ENCODE results near the gene SYNGAP1. TPM values are rescaled to one million over a fixed set of nuclear protein-coding genes. Genes with fewer than 3 reads are reported as not detected.
A peak's percentile ranks its signal among the peaks of the same experiment; 100 is the strongest.

SYNGAP1 gene
- total RNA-seq, 1 experiment from 2014 or later, result 18.3 TPM

GRCh38 chr6:33390173-33390572 is 29.7 kb upstream of the SYNGAP1 start:
- Mint-ChIP-seq H3K9me3 (ENCODE audit: unreplicated experiment) (no peaks in the 10 kb centered on the region), H3K4me1 (ENCODE audit: low read depth, unreplicated experiment) (peaks cover 24% of the 10 kb centered on the region), H3K27ac (ENCODE audit: unreplicated experiment) (no peak overlapping the region), H3K27me3 (ENCODE audit: insufficient read depth, unreplicated experiment) (no peaks in the 10 kb centered on the region), H3K4me3 (ENCODE audit: unreplicated experiment) (no peak overlapping the region), H3K36me3 (ENCODE audit: insufficient read depth, unreplicated experiment) (peaks cover 26% of the 10 kb centered on the region)
- BruUV-seq (replicated peaks), result no TSS peak
- no peak for DNase-seq
- H3K36me3 ChIP-seq (ENCODE audit: control insufficient read depth, insufficient read depth, low read length), result no peaks in the 10 kb centered on the region
- H3K4me3 ChIP-seq (ENCODE audit: low read depth, low read length), result no peak overlapping the region
- peaks cover 12% of the 10 kb centered on the region for H3K4me1 ChIP-seq
- H3K9me3 ChIP-seq, result no peaks in the 10 kb centered on the region
- no peaks in the 10 kb centered on the region for H3K27me3 ChIP-seq (replicated peaks; ENCODE audit: control insufficient read depth, insufficient read depth, low read length)
- intact Hi-C loops (cut with micrococcal nuclease; ENCODE audit: unreplicated experiment), result loop anchor here (2.0 to 5.0 kb wide), 3 partner anchors 29 to 1448 kb away; partner anchors contain the start of genes CUTA, RXRB and SLC39A7
- ChIA-PET POLR2A (no interaction called here), CTCF (interaction anchor here (0.9 to 1.4 kb wide), 4 partner anchors 20 to 72 kb away, joined by 3 to 9 read pairs (median 6); partner anchors contain the start of genes PHF1 and ZBTB22)
- TF ChIP-seq, protein P1, sequence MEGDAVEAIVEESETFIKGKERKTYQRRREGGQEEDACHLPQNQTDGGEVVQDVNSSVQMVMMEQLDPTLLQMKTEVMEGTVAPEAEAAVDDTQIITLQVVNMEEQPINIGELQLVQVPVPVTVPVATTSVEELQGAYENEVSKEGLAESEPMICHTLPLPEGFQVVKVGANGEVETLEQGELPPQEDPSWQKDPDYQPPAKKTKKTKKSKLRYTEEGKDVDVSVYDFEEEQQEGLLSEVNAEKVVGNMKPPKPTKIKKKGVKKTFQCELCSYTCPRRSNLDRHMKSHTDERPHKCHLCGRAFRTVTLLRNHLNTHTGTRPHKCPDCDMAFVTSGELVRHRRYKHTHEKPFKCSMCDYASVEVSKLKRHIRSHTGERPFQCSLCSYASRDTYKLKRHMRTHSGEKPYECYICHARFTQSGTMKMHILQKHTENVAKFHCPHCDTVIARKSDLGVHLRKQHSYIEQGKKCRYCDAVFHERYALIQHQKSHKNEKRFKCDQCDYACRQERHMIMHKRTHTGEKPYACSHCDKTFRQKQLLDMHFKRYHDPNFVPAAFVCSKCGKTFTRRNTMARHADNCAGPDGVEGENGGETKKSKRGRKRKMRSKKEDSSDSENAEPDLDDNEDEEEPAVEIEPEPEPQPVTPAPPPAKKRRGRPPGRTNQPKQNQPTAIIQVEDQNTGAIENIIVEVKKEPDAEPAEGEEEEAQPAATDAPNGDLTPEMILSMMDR (IDR thresholded peaks at IDR 0.05; ENCODE audit: insufficient read depth in 1 of 2, low read depth in 1 of 2, low read length in 1 of 2, severe bottlenecking in 1 of 2, unreplicated experiment in 1 of 2), result no peak

- Mint-ChIP-seq H3K27me3 (ENCODE audit: insufficient read depth, unreplicated experiment) (no peaks in the 10 kb centered on the region), H3K4me1 (ENCODE audit: low read depth, unreplicated experiment) (peaks cover 29% of the 10 kb centered on the region), H3K27ac (ENCODE audit: unreplicated experiment) (peak overlapping the region; percentile 81), H3K9me3 (ENCODE audit: unreplicated experiment) (no peaks in the 10 kb centered on the region), H3K36me3 (ENCODE audit: insufficient read depth, unreplicated experiment) (peaks cover 30% of the 10 kb centered on the region), H3K4me3 (ENCODE audit: unreplicated experiment) (peak overlapping the region; percentile 85)
- Histone ChIP-seq H3K36me3 (ENCODE audit: control insufficient read depth, insufficient read depth, low read length) (no peaks in the 10 kb centered on the region), H3K27me3 (replicated peaks; ENCODE audit: control insufficient read depth, insufficient read depth, low read length) (no peaks in the 10 kb centered on the region), H3K9me3 (no peaks in the 10 kb centered on the region), H3K4me1 (peaks cover 12% of the 10 kb centered on the region), H3K4me3 (ENCODE audit: low read depth, low read length) (peak overlapping the region; percentile 23)
- intact Hi-C loops (cut with micrococcal nuclease; ENCODE audit: unreplicated experiment), result loop anchor here (1.0 to 5.0 kb wide), 5 partner anchors 19 to 1449 kb away; partner anchors contain the start of genes CUTA, RXRB and SLC39A7
- ChIA-PET POLR2A (interaction anchor here (0.5 to 0.8 kb wide), 2 partner anchors 35 to 145 kb away, joined by 3 to 4 read pairs; no protein-coding TSS in a partner anchor), CTCF (interaction anchor here (0.6 to 1.4 kb wide), 5 partner anchors 19 to 73 kb away, joined by 3 to 9 read pairs (median 6); partner anchors contain the start of genes PHF1 and ZBTB22)
- DNase-seq, result no peak
- TF ChIP-seq, protein P1 (IDR thresholded peaks at IDR 0.05; ENCODE audit: insufficient read depth in 1 of 2, low read depth in 1 of 2, low read length in 1 of 2, severe bottlenecking in 1 of 2, unreplicated experiment in 1 of 2), result no peak
- BruUV-seq (replicated peaks), result TSS peak; percentile 78
Measured at GRCh38 chr6:33390767-33391277, 29.0 kb upstream of the SYNGAP1 start.

- ChIA-PET CTCF (interaction anchor here (0.9 to 1.4 kb wide), 4 partner anchors 19 to 73 kb away, joined by 3 to 9 read pairs (median 6); partner anchors contain the start of genes PHF1 and ZBTB22), POLR2A (interaction anchor here (0.8 to 1.2 kb wide), 2 partner anchors 35 to 74 kb away, joined by 3 to 5 read pairs; partner anchors contain the start of gene ZBTB22)
- Mint-ChIP-seq H3K36me3 (ENCODE audit: insufficient read depth, unreplicated experiment) (peaks cover 35% of the 10 kb centered on the region), H3K9me3 (ENCODE audit: unreplicated experiment) (no peaks in the 10 kb centered on the region), H3K4me1 (ENCODE audit: low read depth, unreplicated experiment) (peaks cover 29% of the 10 kb centered on the region), H3K27me3 (ENCODE audit: insufficient read depth, unreplicated experiment) (no peaks in the 10 kb centered on the region), H3K4me3 (ENCODE audit: unreplicated experiment) (peak within 1 kb of the TSS; percentile 85), H3K27ac (ENCODE audit: unreplicated experiment) (peak within 1 kb of the TSS; percentile 81)
- no TSS peak for BruUV-seq (replicated peaks)
- TF ChIP-seq, protein P1 (IDR thresholded peaks at IDR 0.05; ENCODE audit: insufficient read depth in 1 of 2, low read depth in 1 of 2, low read length in 1 of 2, severe bottlenecking in 1 of 2, unreplicated experiment in 1 of 2), result peak; percentile 89 to 95
- no peaks in the 10 kb centered on the region for H3K9me3 ChIP-seq
- H3K27me3 ChIP-seq (replicated peaks; ENCODE audit: control insufficient read depth, insufficient read depth, low read length), result no peaks in the 10 kb centered on the region
- peak within 1 kb of the TSS; percentile 91 for H3K4me3 ChIP-seq (ENCODE audit: low read depth, low read length)
- H3K36me3 ChIP-seq (ENCODE audit: control insufficient read depth, insufficient read depth, low read length), result no peaks in the 10 kb centered on the region
- peaks cover 12% of the 10 kb centered on the region for H3K4me1 ChIP-seq
- intact Hi-C loops (cut with micrococcal nuclease; ENCODE audit: unreplicated experiment), result loop anchor here (1.0 to 5.0 kb wide), 5 partner anchors 19 to 1449 kb away; partner anchors contain the start of genes CUTA, RXRB and SLC39A7
- DNase-seq, result peak; percentile 99
Measured at GRCh38 chr6:33391278-33391921, 28.5 kb upstream of the SYNGAP1 start, which contains the start of gene KIFC1. TSS of gene KIFC1 (plus strand) at chr6:33391823. CDS start at chr6:33391986, 163 bp downstream.
